Suppressor macrophage treated with lipopolysaccharide for 1 hour (primary cell): ENCODE measurements around the gene TAF1B.

ENCODE experiments used
- DNase-seq, 3 donors: peaks; one replicate each; pipeline ENCODE4 v3.0.0-alpha.2; 2020 to 2022

TAF1B gene

GRCh38 chr2:9944330-9944758 lies 101.1 kb downstream of the TAF1B start:
- peak in 1 of 3 donors; percentile 9 for DNase-seq

- peak; percentile 12 to 31 (median 18) for DNase-seq
Observed at GRCh38 chr2:9945596-9945995, 102.3 kb downstream of the TAF1B start.

DNA sequence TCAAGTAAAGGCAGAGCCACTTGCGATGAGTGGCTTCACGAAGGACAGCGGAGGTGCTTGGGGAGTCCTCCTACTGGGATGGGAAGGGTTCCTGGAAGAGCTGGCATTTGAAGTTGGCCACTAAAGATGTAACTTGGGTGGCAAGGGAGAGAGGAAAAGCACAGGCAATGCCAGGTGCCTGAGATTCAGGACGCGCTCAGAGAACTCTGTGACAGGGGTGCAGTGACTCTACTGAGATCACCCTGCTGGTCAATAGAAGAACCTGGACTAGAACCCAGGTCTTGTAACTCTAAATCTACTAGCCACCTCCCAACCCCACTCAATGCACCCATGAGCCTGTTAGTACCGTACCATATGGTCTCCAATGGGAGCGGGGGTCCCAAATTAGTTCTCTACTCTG lies 102.8 kb downstream of the TAF1B start:
- DNase-seq: peak in 1 of 3 donors; percentile 13

DNA sequence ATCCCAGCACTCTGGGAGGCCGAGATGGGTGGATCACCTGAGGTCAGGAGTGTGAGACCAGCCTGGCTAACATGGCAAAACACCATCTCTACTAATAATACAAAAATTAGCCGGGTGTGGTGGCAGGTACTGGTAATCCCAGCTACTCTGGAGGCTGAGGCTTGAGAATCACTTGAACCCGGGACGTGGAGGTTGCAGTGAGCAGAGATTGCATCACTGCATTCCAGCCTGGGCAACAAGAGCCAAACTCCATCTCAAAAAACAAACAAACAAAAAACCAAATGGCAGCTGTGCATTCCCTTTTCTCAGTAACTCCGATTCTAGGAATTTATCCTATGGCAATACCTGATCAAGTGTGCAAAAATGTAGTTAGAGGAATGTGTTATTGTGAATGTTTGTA lies 103.5 kb downstream of the TAF1B start:
- DNase-seq: peak in 1 of 3 donors; percentile 10

DNA sequence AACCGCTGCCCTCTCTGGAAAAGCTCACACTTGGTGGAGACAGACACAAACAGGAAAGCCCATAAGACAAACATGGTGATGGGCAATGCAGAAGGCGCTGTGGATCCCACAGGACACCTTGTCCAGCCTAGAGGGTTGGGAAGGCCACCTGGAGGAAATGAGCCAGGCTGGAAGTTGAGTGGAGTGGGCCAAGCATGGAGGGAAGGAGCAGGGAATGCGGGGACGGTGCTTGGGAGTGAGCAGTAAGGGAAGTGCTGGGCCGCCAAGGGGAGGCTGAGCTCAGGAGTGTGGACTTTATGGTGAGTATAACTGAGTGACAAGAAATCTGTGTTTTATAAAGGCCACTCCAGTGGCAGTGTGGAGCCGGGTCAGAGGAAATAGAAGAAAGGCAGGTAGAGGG lies 105.4 kb downstream of the TAF1B start:
- DNase-seq: peak in 1 of 3 donors; percentile 8

- peak in 1 of 3 donors; percentile 14 for DNase-seq
Observed at GRCh38 chr2:9949239-9949991, 106.1 kb downstream of the TAF1B start.

DNA sequence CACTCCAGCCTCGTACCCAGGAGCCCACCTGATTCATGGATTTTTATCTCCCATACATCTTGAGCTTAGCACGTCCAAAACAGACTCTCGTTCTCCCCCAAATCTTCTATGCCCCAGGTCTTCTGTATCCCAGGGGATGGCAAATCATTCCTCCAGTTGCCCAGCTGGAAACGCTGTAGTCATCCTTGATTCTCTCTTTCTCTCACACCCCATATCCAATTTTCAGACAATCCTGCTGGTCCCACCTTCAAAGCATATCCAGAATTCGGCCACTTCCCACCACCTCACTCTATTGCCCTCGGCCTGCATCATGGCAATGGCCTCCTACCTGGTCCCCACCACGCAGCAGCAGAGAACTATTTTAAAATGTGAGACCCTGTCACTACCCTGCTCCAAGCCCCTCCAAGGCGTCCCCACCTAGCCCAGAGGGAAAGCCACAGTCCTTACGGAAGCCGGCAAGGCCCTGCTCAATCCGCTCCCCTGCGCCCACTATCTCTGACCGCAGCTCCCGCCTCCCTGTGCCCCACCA lies 106.8 kb downstream of the TAF1B start:
- peak in 1 of 3 donors; percentile 15 for DNase-seq

- peak; percentile 66 to 86 (median 75) for DNase-seq
Observed at GRCh38 chr2:9950521-9951271, 107.4 kb downstream of the TAF1B start.

- no peak for DNase-seq
Observed at GRCh38 chr2:9951272-9951521, 107.9 kb downstream of the TAF1B start.

DNA sequence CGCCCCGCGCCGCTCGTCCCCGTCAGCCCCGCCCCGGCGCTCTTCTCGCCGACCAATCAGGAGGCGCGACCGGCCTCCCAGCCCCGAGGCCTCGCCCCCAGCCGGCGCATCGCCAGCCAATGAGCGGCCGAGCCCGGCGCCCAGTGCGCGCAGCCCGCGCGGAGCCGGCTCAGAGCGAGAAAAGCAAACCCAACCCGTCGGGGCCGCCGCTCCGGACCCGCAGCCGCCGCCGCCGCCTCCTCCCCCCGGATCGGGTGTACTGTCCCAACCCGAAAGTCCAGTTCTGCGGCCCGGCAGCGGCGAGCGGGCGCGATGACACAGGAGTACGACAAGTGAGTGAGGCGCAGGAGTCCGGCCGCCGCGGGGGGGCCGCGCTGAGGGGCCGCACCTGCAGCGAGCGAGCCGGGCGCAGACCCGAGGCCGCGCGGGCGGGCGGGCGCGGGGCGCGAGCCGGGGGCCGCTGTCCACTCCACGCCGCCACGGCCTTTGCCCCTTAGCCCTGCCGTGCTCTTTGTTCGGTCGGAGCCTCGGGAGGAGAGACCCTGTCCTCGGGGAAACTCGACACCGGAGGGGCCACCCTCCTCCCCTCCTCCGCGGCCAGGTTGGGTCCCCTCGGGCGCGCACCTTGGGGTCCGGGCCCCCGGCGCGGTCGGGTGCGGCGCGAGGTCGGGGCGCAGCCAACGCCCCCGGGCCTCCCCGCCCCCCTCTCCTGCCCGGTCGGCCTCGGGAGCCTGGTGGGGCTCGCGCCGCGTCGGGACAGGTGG lies 108.4 kb downstream of the TAF1B start, which contains the start of gene GRHL1:
GRHL1 (plus strand) TSS at position 172 of the 764 bp plus-strand sequence; CDS start at position 313, 141 bp downstream.
- DNase-seq: peak; percentile 95 to 99 (median 98)

GRCh38 chr2:9952286-9952737 lies 109.0 kb downstream of the TAF1B start:
- peak in 2 of 3 donors; percentile 3 to 18 for DNase-seq

- peak in 1 of 3 donors; percentile 18 for DNase-seq
Observed at GRCh38 chr2:9952856-9953503, 109.7 kb downstream of the TAF1B start.

GRCh38 chr2:9954136-9954535 lies 110.9 kb downstream of the TAF1B start:
- DNase-seq: no peak

DNA sequence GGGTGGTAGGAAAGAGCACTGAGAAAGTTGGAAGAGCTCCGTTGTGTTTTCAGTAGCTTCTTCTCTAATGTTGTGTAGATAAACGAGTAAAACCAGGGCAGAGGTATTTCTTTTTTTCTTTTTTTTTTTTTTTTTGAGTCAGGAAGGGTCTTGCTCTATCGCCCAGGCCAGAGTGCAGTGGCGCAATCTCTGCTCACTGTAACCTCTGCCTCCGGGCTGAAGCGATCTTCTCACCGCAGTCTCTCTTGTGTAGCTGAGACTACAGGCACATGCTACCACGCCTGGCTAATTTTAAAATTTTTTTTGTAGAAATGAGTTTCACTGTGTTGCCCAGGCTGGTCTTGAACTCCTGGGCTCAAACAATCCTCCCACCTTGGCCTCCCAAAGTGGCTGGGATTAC lies 114.8 kb downstream of the TAF1B start:
- no peak for DNase-seq

- no peak for DNase-seq
Observed at GRCh38 chr2:9959262-9959661, 116.0 kb downstream of the TAF1B start.

DNA sequence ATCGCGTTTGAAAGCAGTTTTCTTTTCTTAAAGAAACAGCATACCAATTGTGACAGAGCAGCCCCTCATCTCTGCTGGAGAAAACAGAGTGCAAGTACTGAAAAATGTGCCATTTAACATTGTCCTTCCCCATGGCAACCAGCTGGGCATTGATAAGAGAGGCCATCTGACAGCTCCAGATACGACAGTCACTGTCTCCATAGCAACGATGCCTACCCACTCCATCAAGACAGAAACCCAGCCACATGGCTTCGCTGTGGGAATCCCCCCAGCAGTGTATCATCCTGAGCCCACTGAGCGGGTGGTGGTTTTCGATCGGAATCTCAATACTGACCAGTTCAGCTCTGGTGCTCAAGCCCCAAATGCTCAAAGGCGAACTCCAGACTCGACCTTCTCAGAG lies 117.7 kb downstream of the TAF1B start:
- DNase-seq: no peak

DNA sequence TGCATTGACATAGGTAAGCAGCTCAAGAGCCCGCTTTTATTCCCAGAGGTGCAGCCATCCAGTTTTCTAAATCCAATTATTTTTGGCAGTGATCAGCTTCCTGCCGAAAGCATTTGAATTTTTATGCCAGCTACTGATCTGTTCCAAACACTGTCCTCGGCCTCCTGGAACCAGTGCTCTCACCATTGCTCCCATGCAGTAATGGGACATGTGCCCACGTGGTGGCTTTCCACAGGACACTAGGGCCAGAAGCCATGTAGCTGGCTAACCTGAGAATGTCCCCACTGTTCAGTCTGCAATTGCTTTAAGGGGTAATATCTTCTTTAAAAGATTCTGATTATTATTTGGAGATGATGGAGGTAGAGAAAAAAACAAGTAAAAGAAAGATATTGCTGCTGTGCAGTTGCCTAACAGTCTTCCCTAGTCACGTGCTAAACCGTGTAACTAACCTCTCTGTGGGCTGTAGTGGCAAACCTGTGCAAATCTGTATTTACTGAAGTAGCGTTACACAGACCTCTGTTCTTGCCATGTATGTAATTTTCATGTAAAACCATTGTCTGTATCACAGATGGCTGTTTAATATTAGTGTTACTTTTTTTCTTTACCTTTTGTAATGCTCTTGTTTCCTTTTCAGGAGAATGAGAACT lies 121.2 kb downstream of the TAF1B start:
- DNase-seq: no peak

GRCh38 chr2:9965119-9965822 lies 122.0 kb downstream of the TAF1B start:
- DNase-seq: no peak

GRCh38 chr2:9966491-9967022 lies 123.3 kb downstream of the TAF1B start:
- no peak for DNase-seq

DNA sequence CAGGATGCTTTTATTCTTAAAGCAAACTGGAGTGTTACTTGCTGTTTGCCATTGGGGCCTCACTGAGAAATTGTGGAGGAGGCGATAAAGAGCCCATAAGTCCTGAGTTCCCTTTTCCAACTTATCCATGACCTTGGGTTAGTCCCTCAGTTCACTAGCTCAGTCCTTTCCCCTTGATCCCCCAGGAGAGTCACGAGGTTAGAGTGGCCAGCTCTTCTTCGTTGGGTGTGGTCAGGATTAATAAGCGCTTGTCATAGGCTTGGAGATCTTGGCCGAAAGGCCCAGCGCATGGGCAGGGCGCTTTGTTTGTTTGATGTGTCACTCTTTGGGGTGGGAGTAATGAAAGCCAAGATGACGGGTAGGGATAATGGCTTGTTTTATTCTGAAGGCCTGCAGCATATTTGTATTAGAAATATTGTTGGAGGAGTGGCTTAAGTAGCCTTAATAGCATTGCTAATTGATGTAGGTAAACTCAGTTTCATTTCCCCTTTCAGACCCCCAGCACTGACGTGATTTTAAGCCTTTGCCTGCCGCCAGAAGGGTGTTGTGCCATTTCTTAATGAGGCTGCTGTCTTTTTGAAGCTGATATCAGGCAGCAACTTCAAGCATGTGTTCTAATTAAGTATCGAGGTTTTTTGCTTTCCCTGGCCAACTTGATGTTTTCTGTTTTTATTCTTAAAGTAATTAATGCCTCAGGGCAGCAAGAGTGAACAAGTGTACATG lies 123.9 kb downstream of the TAF1B start:
- DNase-seq: no peak
